Measurements from ENCODE around the gene ERGIC1. TPM values are rescaled to one million over a fixed set of nuclear protein-coding genes. Genes with fewer than 3 reads are reported as not detected.

ERGIC1 gene
- total and polyA plus RNA-seq, 2 of the 8 experiments (the other 6 are each of a cell fraction or from before 2014, with no cell fraction given) = 95.3 to 106 TPM

GRCh38 chr5:172795318-172795977 lies 38.6 kb upstream of the ERGIC1 start (continued):
- no peak for TF ChIP-seq EGR1 (IDR thresholded peaks at IDR 0.05; ENCODE audit: borderline replicate concordance, low read depth, low read length)
- no peak for TF ChIP-seq TEAD4 (IDR thresholded peaks at IDR 0.05; ENCODE audit: low read depth, low read length)
- TF ChIP-seq CREB1 (IDR thresholded peaks at IDR 0.05) = no peak
